HepG2 (cell line): ENCODE measurements around the gene SPTAN1. TPM values are rescaled to one million over a fixed set of nuclear protein-coding genes. Genes with fewer than 3 reads are reported as not detected.

ENCODE experiments used
- BHLHE40 ChIP-seq: IDR thresholded peaks from 2 replicates; pipeline ENCODE4 v1.6.1; 2011; ENCODE audit warnings: low read length, improper control_type of control experiment
- DR1 ChIP-seq: sonication (generic); formaldehyde crosslinking; IDR thresholded peaks from 2 replicates; pipeline ENCODE4 v1.8.0; 2021; ENCODE audit warnings: mild to moderate bottlenecking, missing genetic modification reagents, inconsistent platforms
- ISL2 ChIP-seq: sonication (generic); formaldehyde crosslinking; IDR thresholded peaks from 2 replicates; pipeline ENCODE4 v1.5.0; 2020; ENCODE audit warnings: missing genetic modification reagents
- KAT8 ChIP-seq: IDR thresholded peaks from 2 replicates; pipeline ENCODE4 v1.6.1; 2016; ENCODE audit warnings: missing genetic modification reagents, missing compliant biosample characterization
- KDM3A ChIP-seq: IDR thresholded peaks from 2 replicates; pipeline ENCODE4 v1.6.1; 2018; ENCODE audit warnings: low read depth, missing compliant biosample characterization
- KMT2A ChIP-seq: sonication (generic); formaldehyde crosslinking; IDR thresholded peaks from 2 replicates; pipeline ENCODE4 v1.4.0; 2020; ENCODE audit warnings: missing genetic modification reagents
- NR2C2 ChIP-seq: sonication (generic); formaldehyde crosslinking; IDR thresholded peaks from 2 replicates; pipeline ENCODE4 v1.4.0; 2020; ENCODE audit warnings: missing genetic modification reagents, mild to moderate bottlenecking, moderate library complexity, borderline replicate concordance
- SNAPC5 ChIP-seq: sonication (generic); formaldehyde crosslinking; IDR thresholded peaks from 2 replicates; pipeline ENCODE4 v1.8.1; 2023; ENCODE audit warnings: mild to moderate bottlenecking, missing genetic modification reagents, borderline replicate concordance
- SRSF9 ChIP-seq: fragments of 200-400 bp; formaldehyde crosslinking; IDR thresholded peaks from 2 replicates; pipeline ENCODE4 v1.6.1; 2018; ENCODE audit warnings: borderline replicate concordance, mild to moderate bottlenecking, low read depth, low read length; ENCODE audit not compliant: insufficient read depth, poor library complexity, severe bottlenecking
- TBP ChIP-seq: sonication (generic); formaldehyde crosslinking; IDR thresholded peaks from 2 replicates; pipeline ENCODE4 v1.5.0; 2020; ENCODE audit warnings: missing genetic modification reagents
- XRCC5 ChIP-seq: fragments of 200-400 bp; formaldehyde crosslinking; optimal IDR thresholded peaks from 2 replicates; pipeline ENCODE3; 2017; ENCODE audit warnings: mild to moderate bottlenecking, low read length
- ZBTB10 ChIP-seq: sonication (generic); formaldehyde crosslinking; IDR thresholded peaks from 2 replicates; pipeline ENCODE4 v1.4.0; 2020; ENCODE audit warnings: missing genetic modification reagents, borderline replicate concordance
- ZNF280B ChIP-seq: sonication (generic); formaldehyde crosslinking; IDR thresholded peaks from 2 replicates; pipeline ENCODE4 v1.5.0; 2020; ENCODE audit warnings: missing genetic modification reagents, mild to moderate bottlenecking, borderline replicate concordance
- ZNF335 ChIP-seq: sonication (generic); formaldehyde crosslinking; IDR thresholded peaks from 2 replicates; pipeline ENCODE4 v1.4.0; 2020; ENCODE audit warnings: missing genetic modification reagents
- ZNF841 ChIP-seq: sonication (generic); formaldehyde crosslinking; IDR thresholded peaks from 2 replicates; pipeline ENCODE4 v1.8.1; 2023; ENCODE audit warnings: missing genetic modification reagents, borderline replicate concordance
- polyA plus RNA-seq, 8 experiments: library from polyadenylated mRNA; depleted of rRNA in 3 of 8; stranded (reverse) in 7 of 8; unstranded in 1 of 8; fragments of >200 nt; fragmentation: Illumina TruSeq in 4 of 8; extraction: Trizol in 4 of 8; gene quantifications; 2 replicates each; pipeline versions ENCODE4 v1.2.1 to v1.2.3, GENCODE V29; 2011 to 2016; ENCODE audit warnings: low read depth in 4 of 8, missing spikeins in 1 of 8, mixed read lengths in 1 of 8; ENCODE audit not compliant: insufficient read depth in 1 of 8
- total RNA-seq, 5 experiments: library from RNA; depleted of rRNA; stranded (reverse); fragments of >200 nt; fragmentation: Illumina TruSeq; extraction: Trizol; gene quantifications; 2 replicates each; pipeline ENCODE4 v1.2.3, GENCODE V29; 2016; ENCODE audit warnings: low read depth in 1 of 5
- TF ChIP-seq, protein P1 (sequence below): sonication (generic); formaldehyde crosslinking; conservative IDR thresholded peaks from 2 replicates; pipeline ENCODE4 v1.8.0; 2022; ENCODE audit warnings: missing genetic modification reagents
- TF ChIP-seq, protein P2 (sequence below): sonication (generic); formaldehyde crosslinking; conservative IDR thresholded peaks from 2 replicates; pipeline ENCODE4 v1.8.0; 2022; ENCODE audit warnings: low read depth, missing genetic modification reagents
- TF ChIP-seq, protein P3 (sequence below): sonication (generic); formaldehyde crosslinking; IDR thresholded peaks from 2 replicates; pipeline ENCODE4 v1.9.0; 2021; ENCODE audit warnings: missing genetic modification reagents, mild to moderate bottlenecking, borderline replicate concordance

The SPTAN1 gene
- total and polyA plus RNA-seq, 2 of the 13 experiments (the other 11 are each of a cell fraction or from before 2014, with no cell fraction given), result 106 to 111 TPM

GRCh38 chr9:128656416-128657343, 104.3 kb downstream of the SPTAN1 start, which contains the start of gene DYNC2I2 (continued):
- TF ChIP-seq SRSF9 (no peak), BHLHE40 (peak; percentile 83), XRCC5 (peak; percentile 49), KAT8 (CRISPR knock-in tag) (peak; percentile 96), ISL2 (peak; percentile 69; the same call in 1 of the 2 replicates), ZNF335 (CRISPR knock-in tag) (no peak; the same call in 1 of the 2 replicates), TBP (CRISPR knock-in tag) (0 out of 2 replicates have a peak, but pooled peaks have one; percentile 46), ZNF280B (peak; percentile 59; the same call in 1 of the 2 replicates), KDM3A (CRISPR knock-in tag) (peak; percentile 71; the same call in 1 of the 2 replicates), ZNF841 (CRISPR knock-in tag) (0 out of 2 replicates have a peak, but pooled peaks have one; percentile 70), NR2C2 (CRISPR knock-in tag) (peak; percentile 99), DR1 (no peak; the same call in none of the 2 replicates), KMT2A (peak; percentile 81), SNAPC5 (CRISPR knock-in tag) (no peak), ZBTB10 (CRISPR knock-in tag) (peak; percentile 30; the same call in 1 of the 2 replicates)
- TF ChIP-seq, protein P1, sequence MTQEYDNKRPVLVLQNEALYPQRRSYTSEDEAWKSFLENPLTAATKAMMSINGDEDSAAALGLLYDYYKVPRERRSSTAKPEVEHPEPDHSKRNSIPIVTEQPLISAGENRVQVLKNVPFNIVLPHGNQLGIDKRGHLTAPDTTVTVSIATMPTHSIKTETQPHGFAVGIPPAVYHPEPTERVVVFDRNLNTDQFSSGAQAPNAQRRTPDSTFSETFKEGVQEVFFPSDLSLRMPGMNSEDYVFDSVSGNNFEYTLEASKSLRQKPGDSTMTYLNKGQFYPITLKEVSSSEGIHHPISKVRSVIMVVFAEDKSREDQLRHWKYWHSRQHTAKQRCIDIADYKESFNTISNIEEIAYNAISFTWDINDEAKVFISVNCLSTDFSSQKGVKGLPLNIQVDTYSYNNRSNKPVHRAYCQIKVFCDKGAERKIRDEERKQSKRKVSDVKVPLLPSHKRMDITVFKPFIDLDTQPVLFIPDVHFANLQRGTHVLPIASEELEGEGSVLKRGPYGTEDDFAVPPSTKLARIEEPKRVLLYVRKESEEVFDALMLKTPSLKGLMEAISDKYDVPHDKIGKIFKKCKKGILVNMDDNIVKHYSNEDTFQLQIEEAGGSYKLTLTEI (CRISPR knock-in tag), result no peak
- TF ChIP-seq, protein P2, sequence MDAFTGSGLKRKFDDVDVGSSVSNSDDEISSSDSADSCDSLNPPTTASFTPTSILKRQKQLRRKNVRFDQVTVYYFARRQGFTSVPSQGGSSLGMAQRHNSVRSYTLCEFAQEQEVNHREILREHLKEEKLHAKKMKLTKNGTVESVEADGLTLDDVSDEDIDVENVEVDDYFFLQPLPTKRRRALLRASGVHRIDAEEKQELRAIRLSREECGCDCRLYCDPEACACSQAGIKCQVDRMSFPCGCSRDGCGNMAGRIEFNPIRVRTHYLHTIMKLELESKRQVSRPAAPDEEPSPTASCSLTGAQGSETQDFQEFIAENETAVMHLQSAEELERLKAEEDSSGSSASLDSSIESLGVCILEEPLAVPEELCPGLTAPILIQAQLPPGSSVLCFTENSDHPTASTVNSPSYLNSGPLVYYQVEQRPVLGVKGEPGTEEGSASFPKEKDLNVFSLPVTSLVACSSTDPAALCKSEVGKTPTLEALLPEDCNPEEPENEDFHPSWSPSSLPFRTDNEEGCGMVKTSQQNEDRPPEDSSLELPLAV, result 0 out of 2 replicates have a peak, but pooled peaks have one; percentile 40
- TF ChIP-seq, protein P3, sequence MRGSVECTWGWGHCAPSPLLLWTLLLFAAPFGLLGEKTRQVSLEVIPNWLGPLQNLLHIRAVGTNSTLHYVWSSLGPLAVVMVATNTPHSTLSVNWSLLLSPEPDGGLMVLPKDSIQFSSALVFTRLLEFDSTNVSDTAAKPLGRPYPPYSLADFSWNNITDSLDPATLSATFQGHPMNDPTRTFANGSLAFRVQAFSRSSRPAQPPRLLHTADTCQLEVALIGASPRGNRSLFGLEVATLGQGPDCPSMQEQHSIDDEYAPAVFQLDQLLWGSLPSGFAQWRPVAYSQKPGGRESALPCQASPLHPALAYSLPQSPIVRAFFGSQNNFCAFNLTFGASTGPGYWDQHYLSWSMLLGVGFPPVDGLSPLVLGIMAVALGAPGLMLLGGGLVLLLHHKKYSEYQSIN, result no peak
